HUDEP-2 (cell line): ENCODE data around the gene PYDC1.
"Not testable (repeated sequence)": the region's sequence is repeated elsewhere in the genome, so short reads cannot be mapped to it uniquely, and the experiment has no call there.

Experiments
- DNase-seq, 76 experiments: peaks; one replicate each; lab custom pipeline; 2025; ENCODE audit not compliant: unreplicated experiment in 76 of 76; lab: John Stamatoyannopoulos, UW

PYDC1 gene

GRCh38 chr16:31198207-31198882 is 18.6 kb downstream of the PYDC1 start:
- DNase-seq = no peak

GRCh38 chr16:31196324-31197088 is 20.4 kb downstream of the PYDC1 start:
- no peak for DNase-seq

GRCh38 chr16:31195861-31196260 is 21.1 kb downstream of the PYDC1 start:
- DNase-seq = not testable (repeated sequence)

GRCh38 chr16:31194898-31195297 is 22.0 kb downstream of the PYDC1 start:
- no peak for DNase-seq

DNA sequence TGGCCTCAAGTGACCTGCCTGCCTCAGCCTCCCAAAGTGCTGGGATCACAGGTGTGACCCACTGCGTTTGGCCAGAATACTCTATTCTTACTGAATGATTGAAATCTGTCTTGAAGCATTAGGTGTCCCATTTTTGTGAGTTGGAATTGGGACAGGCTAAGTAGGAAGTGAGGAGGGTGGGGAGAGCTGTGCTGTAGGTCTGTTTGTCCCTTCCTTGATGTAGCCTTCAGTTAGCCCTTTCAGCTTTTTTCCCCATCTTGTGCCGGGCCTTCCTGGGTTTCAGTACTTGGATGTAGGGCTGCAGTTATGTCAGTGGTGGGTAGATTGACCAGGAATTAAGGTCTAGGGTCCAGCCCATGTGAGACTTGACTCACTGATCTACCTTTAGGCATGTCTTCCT is 23.1 kb downstream of the PYDC1 start:
- no peak for DNase-seq

DNA sequence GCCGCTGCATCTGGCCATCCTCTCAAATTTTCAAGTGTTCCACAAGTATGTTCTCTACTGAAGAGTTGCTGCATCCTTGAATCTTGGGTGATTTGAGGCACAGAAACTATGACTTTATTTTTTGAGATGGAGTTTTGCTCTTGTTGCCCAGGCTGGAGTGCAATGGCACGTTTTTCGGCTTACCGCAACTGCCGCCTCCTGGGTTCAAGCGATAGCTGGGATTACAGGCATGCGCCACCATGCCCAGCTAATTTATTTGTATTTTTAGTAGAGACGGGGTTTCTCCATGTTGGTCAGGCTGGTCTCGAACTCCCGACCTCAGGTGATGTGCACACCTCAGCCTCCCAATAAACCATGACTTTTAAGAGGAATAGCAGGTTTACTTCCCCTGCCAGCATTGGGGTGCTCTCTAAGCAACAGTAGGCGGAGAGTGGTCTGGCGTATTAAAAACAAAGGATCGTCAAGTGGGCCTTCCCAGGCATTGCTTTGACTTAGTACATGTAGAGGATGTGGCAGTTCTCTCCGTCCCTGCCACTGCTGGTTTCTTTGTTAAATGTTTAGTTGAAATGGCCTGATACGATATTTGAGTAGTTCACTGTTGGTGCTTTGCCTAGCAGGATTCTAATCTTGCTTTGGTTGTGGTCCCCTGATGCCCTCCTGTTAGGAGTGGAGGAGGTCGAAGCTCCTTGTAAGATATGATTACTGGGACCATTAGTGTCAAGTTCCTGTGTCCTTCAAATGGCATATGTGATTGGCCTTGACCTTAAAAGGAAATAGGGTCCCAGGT is 23.9 kb downstream of the PYDC1 start:
- no peak for DNase-seq

- no peak for DNase-seq
Measured at GRCh38 chr16:31191697-31192428, 25.1 kb downstream of the PYDC1 start.

GRCh38 chr16:31190818-31191444 is 26.0 kb downstream of the PYDC1 start:
- DNase-seq = no peak

DNA sequence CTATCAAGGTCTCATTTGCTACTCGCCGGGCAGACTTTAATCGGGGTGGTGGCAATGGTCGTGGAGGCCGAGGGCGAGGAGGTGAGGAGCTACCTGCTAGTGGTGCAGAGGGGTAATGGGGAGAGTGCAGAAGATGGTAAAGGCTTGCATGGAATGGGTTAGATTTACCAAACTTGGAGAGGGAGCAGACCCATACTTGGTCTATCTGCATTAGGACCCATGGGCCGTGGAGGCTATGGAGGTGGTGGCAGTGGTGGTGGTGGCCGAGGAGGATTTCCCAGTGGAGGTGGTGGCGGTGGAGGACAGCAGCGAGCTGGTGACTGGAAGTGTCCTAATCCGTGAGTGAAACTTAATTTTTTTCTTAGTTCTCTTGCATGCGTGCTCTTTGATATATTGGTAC is 26.9 kb downstream of the PYDC1 start:
- no peak for DNase-seq

GRCh38 chr16:31189412-31189778 is 27.5 kb downstream of the PYDC1 start:
- no peak for DNase-seq

DNA sequence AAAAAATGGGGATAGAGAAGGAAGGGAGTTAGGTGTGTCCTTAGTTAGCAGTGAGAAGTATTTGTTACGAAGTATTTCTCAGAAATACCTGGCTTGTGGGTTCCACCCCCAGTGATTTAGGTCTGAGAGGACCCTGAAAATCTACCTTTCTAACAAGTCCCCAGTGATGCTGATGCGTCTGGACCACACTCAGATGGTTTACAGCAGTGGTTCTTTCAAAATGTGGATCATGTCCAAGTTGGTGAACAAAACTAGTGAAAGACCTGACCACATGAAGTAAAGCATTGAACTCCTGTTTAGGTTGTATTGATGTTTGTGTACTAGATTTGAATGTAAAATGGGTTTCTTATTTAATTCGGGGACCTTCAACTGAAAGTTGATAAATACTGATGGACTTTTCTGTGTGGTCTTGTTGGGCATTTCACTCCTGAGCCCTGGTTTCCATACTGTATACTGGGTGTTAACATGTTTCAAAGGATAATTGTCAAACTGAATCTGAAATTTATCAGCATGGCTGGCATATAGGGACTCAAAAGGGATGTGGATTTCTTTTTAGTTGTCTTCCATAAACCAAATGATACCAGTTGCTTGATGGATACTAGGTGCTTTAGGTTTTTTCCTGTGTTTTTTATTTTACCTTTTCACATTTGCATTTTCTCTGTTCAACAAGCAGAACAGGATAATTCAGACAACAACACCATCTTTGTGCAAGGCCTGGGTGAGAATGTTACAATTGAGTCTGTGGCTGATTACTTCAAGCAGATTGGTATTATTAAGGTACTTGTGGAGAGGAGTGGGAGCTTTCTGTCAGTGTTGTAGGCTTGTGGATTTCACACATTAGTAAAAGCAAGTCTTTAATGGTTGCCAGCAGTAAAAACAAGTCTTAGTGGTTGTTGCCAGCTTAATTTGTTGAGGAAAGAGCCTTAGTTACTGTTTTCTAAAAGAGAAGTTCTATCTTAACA is 28.2 kb downstream of the PYDC1 start:
- no peak for DNase-seq

- DNase-seq = no peak
Measured at GRCh38 chr16:31187808-31188189, 29.1 kb downstream of the PYDC1 start.

GRCh38 chr16:31186930-31187807 is 29.8 kb downstream of the PYDC1 start:
- DNase-seq = no peak

DNA sequence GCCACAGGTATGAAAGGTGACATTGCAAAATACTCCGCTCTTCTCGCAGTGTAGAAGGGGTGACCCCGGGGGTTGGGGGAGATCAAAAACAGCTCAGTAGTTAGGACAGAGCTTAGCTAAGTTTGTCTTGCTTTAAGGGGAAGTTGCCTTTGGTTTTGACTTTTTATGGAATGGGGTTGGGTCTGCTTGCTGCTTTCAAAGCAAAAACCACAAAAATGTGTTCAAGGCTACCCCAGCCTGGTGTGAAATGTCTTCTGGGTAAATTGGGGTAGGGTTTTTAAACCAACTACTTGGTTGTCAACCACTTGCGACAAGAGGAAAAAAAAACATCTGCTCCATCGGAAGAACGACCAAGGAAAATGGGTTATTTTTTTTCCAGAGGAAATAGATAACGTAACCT is 30.8 kb downstream of the PYDC1 start:
- no peak for DNase-seq

GRCh38 chr16:31185339-31185738 is 31.6 kb downstream of the PYDC1 start:
- DNase-seq = no peak

DNA sequence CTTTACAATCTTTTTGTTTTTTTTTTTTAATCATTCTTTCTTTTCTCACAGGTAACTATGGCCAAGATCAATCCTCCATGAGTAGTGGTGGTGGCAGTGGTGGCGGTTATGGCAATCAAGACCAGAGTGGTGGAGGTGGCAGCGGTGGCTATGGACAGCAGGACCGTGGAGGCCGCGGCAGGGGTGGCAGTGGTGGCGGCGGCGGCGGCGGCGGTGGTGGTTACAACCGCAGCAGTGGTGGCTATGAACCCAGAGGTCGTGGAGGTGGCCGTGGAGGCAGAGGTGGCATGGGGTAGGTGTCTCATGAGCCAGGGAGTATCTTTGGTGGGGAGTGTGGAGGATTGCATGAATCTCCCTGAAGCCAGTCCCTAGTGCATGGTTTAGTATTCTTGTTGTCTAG is 32.0 kb downstream of the PYDC1 start:
- no peak for DNase-seq

GRCh38 chr16:31183432-31184428 is 33.2 kb downstream of the PYDC1 start:
- no peak for DNase-seq
